Right hindlimb (tissue), 1 donor: ENCODE data around the gene ATP5PO.
"Not testable (repeated sequence)": the region's sequence is repeated elsewhere in the genome, so short reads cannot be mapped to it uniquely, and the experiment has no call there.

ENCODE experiments used
- DNase-seq: peaks from one replicate; pipeline ENCODE4 v3.0.0-alpha.2; 2018

The ATP5PO gene

DNA sequence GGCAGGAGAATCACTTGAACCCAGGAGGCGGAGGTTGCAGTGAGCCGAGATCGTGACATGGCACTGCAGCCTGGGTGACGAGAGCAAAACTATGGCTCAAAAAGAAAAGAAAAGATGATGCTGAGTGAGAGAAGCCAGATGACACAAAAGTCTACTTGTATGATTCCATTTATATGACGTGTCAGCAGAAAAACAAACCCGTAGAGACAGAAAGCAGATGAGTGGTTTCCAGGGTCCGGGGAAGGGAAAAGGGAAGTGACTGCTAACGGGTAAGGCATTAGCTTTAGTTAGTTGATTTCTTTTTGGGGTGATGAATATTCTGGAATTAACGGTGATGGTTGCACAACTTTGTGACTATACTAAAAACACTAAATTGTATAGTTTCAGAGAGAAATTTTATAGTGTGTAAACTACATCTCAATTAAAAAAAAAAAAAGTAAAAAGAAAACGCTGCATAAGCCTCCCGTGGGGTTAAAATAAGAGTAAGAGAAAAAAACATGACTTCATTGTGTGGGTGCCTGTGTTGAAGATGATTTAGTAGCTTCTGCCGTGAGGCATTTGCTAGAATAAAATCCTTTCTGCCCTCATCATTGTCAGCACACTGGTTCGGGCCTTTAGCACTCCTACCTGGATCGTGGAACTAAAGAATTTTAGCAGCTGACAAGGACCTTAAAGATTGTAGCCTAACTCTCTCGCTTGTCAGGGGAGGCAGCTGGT lies 24.7 kb upstream of the ATP5PO start:
- no peak for DNase-seq

DNA sequence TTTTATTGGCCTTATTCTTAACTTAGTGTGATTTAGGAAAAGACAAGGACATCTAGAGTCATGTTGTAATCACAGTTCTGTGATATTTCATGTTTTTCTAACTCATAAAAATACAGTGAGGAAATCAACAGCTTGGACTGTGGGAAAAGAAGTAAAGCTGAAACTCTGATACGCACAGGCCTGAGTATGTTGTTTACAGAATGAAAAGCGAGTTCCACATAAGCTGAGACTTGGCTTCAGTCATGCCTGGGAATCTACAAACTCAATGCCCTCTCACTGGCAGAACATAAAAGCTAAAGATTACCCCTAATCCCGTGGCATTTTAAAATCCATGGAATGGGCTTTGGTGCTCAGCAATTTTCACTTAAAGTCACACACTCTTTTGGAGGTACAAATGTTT lies 23.6 kb upstream of the ATP5PO start:
- no peak for DNase-seq

DNA sequence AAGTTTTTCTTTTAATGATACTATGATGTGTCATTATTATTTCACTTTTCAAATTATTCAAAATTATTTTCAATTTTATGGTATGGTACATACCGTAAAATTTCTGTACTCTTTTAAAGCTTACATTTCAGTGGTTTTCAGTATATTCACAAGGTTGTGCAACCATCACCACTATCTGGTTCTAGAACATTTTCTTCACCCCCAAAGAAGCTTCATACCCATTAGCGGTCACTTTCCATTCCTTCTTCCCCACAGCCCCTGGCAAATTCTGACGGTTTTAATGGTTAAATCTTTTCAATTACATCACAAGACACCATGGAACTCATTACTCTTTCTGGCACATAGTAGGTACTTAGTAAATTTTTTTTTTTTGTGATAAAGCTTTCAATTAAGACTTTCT lies 22.8 kb upstream of the ATP5PO start:
- no peak for DNase-seq

DNA sequence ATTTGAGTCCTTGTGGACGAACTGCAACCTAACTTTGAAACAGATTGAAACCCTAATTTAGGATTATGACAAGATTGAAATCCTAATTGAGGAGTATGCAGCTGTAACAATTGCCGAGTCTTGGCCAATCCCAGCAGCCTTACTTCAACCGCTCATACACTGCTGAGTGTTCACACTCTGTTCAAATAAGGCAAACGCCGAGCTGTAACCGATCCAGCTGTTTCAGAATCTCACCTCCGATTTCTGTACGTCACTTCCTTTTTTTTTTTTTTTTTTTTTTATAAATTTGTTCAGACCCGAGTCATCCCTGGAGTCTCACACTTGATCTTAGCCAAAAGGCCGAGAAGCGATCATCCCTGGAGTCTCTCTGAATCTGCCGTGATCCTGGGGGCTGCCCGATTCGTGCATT lies 22.3 kb upstream of the ATP5PO start:
- no peak for DNase-seq

DNA sequence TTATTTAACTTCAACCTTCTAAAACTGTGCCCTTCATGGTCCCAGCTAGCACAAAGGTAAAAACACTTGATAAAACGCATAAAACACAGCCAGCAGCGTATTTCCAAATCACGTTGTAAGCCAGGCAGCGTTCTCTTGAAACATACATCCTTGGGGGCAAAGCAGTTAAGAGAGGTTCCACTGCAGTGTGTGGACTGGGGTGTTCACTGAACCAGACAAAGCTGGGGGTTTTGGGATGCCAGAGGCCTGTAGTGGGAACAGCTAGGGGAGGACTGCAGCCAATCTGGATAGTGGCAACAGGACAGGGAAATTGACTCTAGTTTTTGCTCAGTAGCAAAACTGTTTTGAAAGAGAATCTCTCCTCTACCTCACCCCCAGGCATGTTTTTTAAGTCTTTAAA lies 21.5 kb upstream of the ATP5PO start:
- DNase-seq, result no peak

DNA sequence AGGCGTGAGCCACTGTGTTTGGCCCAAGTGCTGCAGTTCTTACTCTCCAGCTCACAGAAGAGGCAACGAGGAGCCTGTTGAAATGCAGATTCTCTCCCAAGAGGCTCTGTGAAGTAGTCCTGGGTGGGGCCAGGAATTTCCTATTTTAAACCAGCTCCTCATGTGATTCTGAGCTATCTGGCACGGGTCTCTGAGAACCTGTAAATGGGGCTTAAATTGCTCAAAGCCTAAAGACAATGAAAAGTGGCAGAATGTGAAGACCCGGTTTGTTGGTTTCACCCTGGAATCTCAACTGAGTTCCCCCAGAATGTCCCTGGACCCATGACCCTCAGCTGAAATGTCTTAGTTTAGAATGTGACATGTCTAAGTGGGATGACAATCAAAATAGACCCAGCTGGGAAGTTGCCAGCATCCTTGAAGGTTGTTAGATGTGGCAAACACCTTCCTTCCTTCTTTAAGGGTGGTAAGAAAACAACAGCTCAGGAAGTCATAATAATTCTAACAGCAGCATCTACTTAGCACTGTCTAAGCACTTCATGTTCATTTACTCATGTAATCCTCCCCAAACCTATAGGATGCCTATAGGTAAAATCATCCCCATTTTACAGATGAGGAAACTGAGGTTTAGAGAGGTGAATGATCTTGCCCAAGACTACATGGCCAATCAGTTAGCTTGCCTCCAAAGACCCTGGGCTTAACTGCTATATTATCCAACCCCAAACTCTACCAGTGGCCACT lies 20.9 kb upstream of the ATP5PO start:
- DNase-seq, result no peak

DNA sequence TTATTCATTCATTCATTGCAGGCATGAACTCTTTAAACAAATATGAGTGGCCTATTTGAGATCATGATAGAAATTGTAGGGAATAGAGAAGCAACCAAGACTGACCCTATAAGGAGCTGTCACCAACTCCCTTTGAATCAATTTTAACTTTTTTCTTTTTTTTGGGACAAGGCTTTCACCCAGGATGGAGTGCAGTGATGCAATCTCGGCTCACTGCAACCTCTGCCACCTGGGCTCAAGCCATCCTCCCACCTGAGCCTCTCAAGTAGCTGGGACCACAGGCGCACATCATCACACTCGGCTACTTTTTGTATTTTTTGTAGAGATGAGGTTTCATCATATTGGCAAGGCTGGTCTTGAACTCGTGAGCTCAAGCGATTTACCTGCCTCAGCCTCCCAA lies 17.1 kb upstream of the ATP5PO start:
- no peak for DNase-seq

DNA sequence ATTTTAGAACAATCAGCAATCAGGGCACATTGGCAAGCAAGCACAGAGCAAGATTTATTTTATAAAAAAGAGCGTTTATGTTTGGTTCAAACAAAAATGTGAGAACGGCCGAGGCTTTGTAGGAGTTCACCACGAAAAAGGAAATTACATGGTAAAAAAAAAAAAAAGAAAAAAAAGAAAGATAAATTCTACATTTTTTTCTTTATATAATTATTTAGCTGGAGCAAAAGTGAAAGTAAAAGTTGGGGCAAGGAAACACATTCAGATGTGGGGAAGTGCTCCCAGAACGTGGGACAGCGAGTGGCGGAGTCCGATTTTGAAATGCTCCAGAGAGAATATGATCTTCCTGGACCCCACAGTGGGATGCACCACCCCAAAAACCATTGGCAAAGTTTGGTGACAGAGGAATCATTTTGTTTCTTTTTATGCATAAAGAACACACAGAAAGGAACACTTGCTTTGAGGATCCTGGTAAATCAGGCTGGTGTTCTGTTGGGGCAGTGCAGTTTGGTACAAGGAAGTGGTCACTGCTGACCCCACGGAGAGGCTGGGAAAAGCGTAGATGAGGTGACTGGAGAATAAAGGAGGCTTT lies 16.3 kb upstream of the ATP5PO start:
- DNase-seq, result no peak

DNA sequence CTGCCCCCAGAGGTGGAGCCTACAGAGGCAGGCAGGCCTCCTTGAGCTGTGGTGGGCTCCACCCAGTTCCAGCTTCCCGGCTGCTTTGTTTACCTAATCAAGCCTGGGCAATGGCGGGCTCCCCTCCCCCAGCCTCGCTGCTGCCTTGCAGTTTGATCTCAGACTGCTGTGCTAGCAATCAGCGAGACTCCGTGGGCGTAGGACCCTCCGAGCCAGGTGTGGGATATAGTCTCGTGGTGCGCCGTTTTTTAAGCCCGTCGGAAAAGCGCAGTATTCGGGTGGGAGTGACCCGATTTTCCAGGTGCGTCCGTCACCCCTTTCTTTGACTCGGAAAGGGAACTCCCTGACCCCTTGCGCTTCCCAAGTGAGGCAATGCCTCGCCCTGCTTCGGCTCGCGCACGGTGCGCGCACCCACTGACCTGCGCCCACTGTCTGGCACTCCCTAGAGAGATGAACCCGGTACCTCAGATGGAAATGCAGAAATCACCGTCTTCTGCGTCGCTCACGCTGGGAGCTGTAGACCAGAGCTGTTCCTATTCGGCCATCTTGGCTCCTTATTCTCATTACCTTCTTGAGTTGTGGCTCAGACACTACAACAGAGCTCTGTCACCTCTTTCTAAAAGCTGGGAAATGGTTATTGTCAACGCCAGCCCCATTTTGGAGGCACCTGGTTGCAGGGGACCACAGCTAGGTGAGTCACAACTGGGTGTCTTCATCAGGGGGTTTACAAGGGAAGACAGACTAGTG lies 15.6 kb upstream of the ATP5PO start:
- DNase-seq, result not testable (repeated sequence)

DNA sequence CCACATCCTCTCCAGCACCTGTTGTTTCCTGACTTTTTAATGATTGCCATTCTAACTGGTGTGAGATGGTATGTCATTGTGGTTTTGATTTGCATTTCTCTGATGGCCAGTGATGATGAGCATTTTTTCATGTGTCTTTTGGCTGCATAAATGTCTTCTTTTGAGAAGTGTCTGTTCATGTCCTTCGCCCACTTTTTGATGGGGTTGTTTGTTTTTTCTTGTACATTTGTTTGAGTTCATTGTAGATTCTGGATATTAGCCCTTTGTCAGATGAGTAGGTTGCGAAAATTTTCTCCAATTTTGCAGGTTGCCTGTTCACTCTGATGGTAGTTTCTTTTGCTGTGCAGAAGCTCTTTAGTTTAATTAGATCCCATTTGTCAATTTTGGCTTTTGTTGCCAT lies 10.6 kb upstream of the ATP5PO start:
- DNase-seq, result not testable (repeated sequence)

DNA sequence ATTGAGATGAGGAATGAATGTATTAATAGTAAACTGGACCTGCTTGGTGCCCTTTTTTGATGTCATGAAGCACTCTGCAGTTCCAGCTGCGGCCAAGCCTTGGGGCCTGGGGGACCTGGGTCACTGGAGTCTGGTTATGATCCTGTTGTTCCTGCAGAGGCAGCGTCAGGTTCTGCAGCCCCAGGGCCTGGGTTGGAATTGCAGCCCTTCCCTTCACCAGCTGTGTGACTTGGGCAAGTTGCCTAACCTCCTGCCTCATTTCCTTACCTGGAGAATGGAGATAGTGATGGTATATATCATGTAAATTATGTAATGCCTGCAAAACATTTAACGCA lies 9.1 kb upstream of the ATP5PO start:
- no peak for DNase-seq

DNA sequence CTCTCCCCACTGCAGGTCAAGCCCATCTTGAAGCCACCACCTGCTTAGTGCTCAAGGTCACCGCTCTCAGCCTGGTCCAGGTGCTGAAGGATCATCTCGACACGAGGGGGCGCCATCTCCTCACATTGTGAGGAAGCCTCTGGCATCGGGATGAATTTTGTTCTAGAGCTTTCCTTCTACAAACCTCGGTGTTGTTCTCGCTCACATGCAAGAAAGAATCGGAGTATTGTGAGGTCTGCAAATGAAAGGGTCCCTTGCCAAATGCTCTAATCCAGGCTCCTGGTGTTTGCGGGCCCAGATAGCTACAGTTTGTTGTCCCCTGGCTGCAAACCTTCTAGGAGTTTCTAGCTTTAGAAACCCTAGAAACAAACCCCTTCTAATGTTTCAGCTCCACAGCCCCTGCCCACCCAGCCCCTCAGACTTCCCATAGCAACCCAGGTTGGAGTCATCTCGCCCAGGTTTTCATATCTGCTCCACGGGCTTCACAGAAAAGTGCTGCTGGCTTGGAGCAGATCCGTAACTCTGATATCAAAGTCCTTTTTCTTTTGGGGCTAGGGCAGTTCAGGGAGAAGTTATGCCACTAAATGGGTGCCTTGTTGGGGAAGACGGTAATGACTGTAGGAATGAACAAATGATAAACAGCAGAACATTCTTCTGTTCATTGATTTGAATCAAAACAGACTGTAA lies 8.6 kb upstream of the ATP5PO start:
- DNase-seq, result peak; percentile 87

DNA sequence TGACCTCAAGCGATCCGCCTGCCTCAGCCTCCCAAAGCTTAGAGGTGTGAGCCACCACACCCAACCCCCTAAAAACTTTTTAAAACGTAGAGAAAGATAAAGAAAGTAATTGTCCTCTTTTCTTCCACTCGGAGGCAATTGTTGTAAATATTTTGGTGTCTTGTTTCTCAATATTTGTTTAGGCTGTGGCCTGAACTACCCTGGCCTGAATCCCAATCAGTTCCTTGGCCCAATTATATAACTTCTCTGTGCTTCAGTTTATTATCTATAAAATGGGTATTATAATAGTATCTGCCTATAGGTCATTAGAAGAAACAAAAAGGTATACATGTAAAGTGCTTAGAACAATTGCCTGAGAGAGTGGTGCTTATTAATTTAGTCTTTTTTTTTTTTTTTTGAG lies 1.8 kb upstream of the ATP5PO start:
- DNase-seq, result no peak

DNA sequence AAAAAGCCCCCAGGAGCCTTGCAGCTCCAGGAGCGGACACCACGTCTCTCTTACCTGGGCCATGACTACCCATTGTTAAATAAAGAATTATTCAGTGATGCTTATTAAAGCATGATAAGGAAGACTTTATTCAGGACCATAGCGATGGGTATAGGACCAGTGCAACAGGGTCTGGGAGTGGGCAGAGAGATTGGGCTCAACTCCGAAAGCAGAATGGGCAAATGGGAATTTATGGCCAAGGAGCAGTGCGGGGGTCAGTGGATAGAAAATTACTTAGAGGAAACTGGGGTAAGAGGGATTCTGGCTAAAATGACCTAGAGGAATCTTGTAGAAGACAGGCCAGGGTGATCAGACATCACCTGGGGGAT lies 580 bp upstream of the ATP5PO start:
- DNase-seq, result no peak

DNA sequence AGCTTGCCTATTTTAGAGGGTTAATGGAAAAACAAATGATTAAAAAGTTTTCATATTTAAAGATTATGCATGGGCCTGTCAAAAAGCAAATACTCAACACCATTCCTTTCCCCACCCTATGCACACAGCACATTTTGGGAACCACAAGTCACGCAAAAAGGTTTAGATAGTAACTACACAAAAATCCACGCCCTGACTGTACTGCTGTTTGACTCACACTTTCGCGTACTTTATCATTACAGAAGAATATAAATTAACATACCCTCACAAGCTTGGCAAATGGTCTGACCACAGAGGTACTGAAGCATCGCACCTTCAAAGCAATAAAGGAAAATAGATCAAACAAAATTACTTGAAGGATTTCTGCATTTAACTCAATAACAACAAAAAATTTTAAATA lies 1.4 kb downstream of the ATP5PO start:
- no peak for DNase-seq

DNA sequence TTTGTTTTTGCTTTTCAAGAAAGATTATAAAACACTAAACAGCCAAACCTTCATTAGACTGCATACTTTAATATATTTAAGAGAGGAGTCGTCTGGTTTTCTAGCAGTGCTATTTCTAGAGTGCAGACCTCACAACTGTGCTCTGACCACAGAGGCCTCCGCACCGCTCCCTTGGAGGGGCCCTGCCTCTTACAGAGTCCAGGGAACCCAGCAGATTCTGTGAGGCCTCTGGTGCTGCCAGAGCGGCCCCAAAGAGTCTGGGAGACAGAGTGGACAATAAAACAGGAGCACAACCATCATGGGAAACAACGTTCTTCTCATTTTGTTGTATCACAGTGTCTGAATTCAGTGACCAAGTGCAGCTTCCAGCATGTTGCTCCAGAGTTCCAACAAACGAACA lies 5.8 kb downstream of the ATP5PO start:
- no peak for DNase-seq

DNA sequence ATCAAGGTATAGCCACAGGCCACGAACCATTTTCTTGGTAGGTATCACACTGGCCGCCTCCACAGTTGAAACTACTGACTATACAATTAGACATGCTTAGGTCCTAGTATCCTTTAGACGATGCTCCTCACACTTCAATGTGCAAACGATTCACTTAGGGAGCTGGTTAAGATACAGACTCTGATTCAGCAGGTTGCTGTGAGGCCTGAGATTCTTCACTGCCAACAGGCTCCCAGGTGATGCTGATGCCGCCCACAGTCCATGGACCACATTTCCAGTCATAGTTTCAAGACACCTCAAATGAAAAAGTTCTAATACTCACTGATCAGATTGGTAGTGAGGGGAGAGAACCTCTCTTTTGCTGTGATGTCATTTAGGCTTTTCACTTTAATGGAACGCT lies 6.8 kb downstream of the ATP5PO start:
- DNase-seq, result no peak

DNA sequence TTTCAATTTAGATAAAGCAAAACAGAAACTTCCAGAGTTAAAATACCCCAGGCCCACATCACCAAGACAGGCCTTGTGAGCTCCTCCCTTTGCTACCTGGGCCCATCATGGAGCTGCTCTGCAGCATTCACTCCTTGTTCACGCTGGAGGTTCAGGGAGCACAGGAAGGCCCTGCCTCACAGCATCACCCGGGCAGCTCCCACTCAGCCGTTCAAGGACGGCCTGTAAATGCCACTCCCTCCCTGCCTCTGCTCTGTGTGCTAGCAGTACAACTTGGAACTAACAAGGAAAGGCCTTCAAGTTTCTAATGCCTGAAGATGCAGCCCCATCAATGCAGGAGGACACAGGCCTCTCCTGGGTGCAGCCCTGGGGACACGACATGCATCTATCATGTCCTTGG lies 11.6 kb downstream of the ATP5PO start:
- DNase-seq, result no peak

DNA sequence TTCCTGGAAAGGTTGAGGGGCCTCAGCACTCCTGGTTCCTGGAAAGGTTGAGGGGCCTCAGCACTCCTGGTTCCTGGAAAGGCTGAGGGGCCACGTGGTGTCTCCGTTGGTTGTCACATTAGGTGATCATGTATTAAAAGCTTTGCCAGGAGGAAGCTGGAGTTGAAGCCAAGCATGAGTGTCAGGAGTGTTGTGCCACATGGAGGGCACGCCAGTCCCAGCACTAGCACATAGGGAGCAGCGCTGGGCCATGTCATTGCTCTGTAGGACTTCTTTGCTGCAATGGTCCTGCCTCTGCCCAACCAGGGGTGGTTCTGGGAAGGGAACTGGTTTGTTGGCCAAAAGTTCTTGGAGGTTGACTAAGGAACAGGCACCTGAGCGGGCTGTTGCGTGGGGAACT lies 13.3 kb downstream of the ATP5PO start:
- no peak for DNase-seq

DNA sequence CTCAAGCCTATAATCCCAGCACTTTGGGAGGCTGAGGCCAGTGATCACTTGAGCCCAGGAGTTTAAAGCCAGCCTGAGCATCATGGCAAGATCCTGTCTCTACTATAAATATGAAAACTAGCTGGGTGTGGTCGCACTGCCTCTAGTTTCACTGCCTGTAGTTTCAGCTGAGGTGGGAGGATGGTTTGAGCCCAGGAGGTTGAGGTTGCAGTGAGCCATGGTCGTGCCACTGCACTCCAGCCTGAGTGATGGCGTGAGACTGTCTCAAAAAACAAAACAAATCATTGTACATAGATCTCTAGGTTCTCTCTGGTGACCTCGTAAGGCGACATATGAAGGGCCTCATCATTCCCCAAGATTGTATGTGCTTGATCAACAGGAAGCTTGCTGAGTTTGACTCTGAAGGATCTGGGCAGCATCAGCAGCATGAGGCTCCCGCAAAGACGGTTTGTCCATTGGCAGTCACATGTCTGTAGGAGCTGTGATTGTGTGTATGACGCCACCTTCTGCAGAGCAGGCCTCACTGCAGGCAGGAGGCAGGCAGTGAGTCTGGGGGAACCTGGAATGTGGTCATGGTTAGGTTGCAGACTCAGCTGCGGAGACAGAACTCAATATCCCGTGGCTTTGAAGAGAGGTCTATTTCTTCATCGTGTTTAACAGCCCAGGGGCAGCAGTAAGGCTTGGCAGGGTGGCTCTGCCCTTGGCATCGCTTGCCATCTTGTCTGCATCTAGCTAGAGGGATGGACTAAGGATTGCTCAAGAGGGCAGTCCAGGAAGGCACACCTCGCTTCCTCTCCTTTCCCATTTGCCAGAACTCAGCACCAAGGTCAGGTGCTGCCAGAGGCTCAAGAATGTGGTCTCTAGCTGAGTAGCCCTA lies 14.0 kb downstream of the ATP5PO start:
- peak; percentile 68 for DNase-seq

DNA sequence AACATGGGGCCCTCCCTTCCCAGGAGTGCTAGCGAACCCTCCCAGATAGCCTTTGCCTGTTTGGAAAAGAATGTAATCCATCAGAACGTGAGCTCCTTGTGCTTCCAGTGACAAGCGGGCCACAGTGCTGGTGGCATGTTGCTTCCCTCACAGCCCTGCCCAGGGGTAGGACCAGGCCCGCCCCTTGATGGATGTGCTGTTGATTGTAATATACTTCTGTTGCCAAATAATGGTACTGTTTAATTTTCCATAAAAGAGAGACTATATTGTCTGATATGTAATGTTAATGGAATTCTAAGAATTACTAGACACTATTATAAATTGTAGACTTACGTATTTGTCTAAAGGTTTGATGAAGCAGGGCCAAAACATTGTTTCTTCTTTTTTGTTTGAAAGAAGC lies 16.4 kb downstream of the ATP5PO start:
- no peak for DNase-seq

DNA sequence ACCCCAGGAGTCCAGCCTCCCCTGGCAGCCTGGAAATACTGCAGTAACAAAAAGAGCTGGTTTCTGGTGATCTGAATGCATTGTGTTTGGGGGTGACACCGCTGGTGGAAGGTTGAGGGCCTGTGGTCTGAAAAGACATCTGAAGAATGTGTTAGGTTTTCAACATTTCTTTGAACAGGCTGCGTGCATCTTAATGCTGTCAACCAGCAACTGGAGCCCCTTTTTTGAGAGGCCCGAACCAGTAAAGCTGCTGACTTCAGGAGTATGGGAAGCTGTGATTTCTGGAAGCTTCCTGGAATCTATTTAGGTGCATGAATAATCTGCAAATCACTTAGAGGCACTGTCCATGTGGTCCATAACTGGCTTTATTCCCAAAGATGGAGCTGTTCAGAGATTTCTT lies 17.0 kb downstream of the ATP5PO start:
- DNase-seq, result no peak
